GM21529 (cell line): ENCODE data around the gene CHAF1A.
A peak's percentile ranks its signal among the peaks of the same experiment; 100 is the strongest.

ENCODE experiments used
- ATAC-seq: cut with Tn5 transposase; IDR thresholded peaks from one replicate; pipeline ENCODE4 v1.9.1; 2021; ENCODE audit not compliant: unreplicated experiment

The CHAF1A gene

GRCh38 chr19:4366666-4367335, 35.6 kb upstream of the CHAF1A start:
- ATAC-seq = no peak

DNA sequence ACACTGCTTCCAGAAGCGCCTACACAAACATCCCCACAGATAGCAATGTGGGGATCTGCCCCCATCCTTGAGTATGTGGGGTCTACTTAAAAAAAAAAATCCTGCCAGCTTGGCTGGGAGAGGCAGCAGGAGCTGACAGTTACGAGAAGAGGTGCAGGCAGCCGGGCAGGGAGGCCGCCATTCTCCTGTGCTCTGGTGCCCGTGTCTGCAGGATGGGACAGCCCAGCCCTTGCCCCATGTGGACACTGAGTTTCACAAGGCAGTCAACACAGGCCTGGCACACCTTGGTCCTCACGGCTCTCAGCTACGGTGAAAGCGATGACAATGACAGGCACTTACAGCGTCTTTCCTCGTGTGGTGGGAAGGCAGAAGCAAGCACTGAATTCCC, 35.1 kb upstream of the CHAF1A start:
- ATAC-seq = no peak

- no peak for ATAC-seq
Measured at GRCh38 chr19:4367781-4368127, 34.7 kb upstream of the CHAF1A start.

GRCh38 chr19:4368128-4368820, 34.2 kb upstream of the CHAF1A start:
- no peak for ATAC-seq

DNA sequence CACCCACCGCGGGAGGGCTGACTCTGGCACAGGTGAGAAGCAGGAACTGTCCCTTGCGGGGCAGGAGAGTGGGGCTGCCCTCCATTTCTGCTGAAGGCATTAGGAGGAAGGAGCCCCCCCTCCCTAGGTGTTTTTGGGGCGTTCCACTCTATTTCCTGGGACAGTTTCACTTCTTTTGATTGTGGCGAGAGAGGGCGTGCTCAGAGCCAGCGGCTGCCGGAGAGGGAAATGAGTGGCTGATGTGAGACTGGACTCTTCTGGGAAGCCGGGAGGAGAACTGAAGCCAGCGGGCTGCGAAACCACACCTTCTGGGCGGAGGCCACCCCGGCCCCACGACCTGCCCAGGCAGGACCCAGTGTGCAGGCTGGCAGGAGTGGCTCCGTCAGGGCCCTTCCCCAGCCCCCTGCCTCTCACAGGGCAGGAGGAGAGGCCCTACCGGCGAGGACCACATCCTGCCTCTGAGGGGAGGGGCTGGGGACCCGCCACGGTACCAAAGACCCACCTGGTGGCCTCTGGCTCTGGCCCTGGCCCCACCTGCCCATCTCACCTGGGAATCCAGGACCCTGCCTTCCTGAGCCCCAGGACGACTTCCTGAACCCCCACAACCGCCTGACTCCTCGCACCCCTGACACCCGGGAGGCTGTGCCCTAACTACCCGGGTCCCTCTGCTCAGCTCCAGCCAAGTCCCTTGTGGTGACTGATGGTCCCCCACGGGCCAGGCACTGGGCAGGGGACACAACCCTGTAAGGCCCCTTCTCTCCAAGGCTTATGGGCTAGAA, 33.1 kb upstream of the CHAF1A start:
- peak; percentile 52 for ATAC-seq

DNA sequence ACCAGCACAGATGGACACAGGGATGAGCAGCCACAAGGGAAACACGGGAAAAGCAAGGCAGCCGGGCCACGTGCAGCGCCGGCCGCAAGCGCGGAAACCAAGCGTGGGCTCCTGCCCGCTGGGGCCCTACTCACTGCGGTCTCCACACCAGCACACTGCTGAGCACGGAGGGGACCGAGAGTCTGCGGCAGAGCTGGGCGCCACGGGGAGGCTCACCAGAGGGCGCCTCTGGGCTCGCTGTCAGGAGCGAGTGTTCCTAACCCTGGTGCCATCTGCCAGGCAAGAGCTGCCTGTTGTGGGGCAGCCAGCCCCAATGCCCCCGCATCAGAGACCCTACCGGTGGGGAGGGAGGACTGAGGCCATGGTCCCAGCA, 32.6 kb upstream of the CHAF1A start:
- ATAC-seq = peak; percentile 37

DNA sequence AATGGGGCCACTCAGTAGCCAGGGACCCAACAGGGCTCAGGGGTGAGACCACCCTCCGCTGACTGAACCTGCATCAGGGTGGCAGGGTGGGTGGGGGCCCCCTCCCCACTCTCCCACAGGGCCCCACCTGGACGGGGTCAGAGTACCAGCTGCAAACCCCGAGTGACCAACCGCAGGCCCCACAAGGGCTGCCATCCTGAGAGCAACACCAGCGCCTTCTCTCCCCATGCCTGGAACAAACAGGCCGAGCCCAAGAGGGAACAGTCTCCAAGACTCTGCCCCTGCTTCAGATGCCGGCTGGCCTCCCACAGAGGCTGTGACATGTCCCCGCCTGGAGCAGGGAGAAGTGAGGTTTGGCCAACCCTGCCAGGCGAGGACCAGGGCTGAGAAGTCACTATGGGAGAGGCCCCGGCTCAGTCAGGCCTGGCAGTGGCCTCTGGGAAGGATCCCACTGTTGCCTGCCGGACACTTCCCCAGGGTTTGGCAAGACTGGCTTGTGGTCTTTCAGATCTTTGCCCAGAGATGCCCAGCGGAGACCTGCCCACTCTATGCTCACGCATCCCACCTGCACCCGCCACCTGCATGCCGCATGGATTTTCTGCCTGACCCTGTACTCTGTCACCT, 31.9 kb upstream of the CHAF1A start:
- ATAC-seq = no peak

- ATAC-seq = no peak
Measured at GRCh38 chr19:4371247-4372164, 30.9 kb upstream of the CHAF1A start.

- ATAC-seq = no peak
Measured at GRCh38 chr19:4372165-4373012, 30.1 kb upstream of the CHAF1A start.

DNA sequence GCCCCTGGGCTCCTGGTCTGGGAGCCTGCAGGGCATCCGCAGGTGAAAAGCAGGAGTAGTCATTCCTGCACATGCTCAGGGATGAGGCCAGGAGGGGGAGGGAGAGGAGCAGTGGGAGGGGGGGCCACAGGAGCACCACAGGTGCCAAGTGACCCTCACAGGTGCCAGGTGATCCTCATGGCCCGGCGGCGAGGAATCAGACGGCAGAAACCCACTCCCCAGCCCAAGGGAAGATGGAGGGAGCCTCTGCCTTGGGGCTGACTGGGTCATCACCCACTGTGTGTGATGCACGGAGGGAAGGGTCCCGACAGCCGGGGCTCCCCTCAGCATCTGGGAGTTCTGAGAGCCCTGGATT, 29.4 kb upstream of the CHAF1A start:
- ATAC-seq = no peak

DNA sequence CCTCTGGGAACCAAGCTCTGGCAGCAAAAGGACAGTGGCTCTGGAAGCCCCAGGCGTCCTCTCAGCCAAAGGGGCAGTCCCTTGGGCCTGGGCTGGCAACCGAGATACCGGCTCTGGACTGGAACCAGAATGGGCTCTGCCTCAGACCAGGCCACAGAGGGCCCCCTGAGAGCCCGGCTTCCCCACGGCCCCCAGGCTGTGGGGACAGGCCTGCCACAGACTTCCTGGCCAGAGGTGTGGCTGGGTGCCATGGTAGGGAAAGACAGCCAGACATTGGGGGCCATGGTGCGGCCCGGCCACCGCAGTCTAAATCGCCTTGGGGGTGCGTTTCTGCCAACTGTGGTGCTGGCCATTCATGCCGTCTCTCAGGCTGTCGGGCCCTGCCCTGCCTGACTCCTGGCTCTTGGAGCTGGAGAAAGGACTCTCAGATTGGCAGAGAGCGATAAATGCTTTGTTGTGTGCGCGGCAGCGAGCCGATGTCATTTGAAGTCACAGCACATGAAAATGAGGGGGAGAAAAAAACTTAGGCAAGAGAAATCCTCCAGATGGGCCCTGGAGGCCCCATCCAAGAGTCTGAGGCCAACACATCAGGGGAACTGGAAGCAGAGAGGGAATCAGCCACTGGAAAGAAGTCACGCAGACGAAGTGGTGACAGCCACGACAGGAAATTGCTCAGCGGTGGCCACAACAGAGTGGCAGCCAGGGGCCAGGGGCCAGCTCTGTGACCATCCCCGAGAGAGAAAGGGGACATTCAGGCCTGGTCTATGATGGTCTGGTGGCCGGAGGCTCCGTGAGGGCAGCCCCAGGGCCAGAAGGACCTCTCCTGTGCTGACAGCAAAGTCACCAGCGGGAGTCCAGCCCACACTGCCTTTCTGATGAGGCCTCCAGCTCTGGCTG, 28.6 kb upstream of the CHAF1A start:
- no peak for ATAC-seq

DNA sequence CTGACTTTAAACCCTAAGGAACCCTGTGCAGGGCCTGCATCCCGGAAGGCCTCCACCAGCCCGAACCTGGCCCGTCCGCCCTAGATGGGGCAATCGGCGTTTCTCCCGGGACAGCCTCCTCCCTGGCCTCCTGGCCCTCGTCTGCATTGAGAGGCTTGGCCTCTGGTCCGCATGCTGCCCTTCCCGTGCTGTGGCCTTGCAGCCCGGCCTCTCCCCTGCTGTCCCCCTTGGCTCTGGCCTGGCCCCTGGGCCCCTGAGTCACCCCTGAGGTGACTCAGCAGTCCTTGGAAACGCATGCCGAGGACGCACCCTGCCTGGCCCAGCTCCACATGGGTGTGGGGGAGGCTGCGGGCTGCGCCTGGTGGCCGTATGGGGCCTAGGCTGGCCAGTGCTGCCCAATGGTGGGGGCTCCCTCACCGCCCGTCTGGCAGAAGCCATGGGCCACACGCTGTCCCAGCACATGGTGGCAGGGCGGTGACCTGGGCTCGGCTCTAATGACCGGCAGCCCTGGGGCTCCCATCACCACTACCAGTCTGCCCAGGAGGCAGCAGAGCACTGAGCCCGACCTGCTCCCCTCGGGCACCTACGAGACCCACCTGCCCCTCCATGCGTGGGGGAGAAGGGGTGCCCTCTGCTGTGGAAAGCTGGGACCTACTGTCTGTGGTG, 27.8 kb upstream of the CHAF1A start:
- no peak for ATAC-seq

DNA sequence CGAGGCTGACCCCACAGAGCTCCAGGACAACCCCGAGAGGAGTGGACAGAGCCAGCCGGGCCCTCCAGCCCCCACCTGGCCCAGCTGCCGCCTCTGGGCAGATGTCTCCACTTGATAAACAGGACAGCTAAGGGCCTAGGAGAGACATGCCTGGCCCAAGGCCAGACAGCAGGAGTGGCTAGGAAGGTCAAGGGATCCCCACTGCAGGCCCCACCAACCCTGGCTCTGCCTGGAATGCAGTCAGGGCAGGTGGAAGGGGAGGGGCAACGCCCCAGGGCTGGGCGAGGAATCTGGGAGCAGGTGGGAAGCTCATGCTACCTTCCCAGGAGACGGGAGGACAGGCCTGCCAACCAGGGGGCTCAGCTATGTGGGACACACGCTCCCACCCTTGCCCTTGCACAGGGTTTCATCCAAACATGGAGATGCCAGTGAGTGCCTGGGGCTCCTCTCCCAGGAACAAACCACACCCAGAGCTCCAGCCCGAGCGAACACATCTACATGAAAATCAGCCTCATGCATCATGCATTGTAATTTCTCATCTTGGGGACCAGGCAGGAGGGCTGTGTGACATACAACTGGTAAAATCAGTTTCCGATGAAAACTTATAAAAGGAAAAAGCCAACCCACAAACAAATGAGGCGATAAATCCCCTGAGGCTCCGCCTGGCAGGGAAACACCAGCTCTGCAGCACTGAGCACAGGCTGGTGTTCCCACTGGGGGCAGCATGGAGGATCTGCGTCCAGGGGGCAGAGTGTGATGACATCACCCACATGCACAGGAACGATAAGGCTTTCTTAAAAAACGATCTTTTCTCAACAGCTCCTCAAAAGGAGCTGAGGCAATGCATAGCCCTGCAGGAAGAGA, 27.0 kb upstream of the CHAF1A start:
- ATAC-seq = peak; percentile 50

DNA sequence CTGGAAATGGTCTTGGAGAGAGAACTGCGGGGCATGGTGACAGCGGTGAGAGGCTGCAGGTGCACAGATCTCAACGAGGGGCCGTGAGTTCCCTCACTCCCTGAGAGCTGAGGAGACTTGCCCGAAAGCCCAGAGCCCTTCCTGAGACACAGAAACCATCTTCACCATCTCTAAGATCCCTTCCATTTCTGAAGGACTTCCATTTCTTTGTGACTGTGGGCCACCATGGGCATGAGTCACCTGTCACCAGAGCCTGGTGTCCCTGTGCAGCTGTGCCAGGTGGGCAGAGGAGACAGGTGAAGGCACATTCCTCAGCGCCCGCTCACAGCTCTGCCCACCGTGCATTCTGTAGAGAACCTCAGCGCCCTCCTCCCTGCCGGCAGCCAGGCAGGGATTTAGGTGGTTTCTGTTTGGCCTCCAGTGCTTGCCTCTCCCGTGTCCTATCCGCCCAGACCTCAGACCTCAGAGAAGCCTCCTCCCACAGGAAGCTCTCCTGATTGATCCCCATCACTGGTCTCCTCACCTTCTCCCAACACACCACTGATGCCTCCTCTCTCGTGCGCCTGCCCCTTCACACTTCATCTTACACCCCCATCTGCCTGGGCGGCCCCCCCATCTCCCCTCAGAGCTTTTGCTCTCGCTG, 26.3 kb upstream of the CHAF1A start:
- ATAC-seq = peak; percentile 5

- no peak for ATAC-seq
Measured at GRCh38 chr19:4376671-4376990, 25.8 kb upstream of the CHAF1A start.

DNA sequence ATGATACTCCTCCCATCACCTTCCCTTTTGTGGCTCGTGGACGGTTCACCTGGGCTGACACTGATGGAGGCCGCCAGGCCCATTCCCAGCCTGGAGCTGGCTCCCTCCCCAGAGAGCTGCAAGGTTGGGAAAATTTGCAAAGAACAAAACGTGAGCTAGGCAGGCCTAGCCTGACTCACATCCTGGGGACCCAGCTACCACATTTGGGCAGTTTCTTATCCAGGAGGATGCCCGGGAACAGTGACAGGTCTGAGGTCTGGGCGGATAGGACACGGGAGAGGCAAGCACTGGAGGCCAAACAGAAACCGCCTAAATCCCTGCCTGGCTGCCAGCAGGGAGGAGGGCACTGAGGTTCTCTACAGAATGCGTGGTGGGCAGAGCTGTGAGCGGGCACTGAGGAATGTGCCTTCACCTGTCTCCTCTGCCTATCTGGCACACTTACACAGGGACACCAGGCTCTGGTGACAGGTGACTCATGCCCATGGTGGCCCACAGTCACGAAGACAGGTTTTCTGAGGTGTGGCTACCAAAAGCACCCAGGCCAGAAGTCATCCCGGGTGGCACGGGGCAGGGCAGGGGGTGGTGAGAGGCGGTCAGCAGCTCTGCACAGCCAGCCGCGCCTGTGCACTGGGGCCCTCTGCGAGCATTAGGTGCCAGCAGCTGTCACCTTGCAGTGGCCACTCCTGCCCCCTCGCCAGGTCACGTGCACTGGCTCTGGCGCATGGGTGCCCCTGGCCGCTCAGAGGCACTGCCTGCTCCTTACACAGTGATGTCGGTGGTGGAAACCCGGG, 25.3 kb upstream of the CHAF1A start:
- ATAC-seq = no peak
